ENCODE results near the gene PDE2A.

DNA sequence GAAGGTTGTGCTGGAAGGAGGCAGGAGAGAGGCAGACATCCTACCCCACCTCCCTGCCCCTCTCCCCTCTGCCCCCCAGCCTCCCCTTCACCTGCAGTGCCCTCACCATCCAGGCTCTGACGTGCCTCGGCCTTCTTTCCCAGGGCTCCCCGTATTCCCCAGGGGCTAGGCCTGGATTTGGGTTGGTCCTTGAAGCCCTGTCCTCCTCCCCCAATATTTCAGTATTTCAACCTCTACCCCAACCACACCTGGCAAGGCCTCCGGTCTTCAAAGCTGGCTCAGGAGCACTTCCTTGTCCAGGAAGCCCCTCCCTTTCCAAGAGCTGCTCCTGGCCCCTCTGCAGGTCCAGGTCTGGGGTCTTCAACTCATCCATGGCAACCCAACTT is 8.6 kb upstream of the PDE2A start:
- no peak for TF ChIP-seq EZH2 (IDR thresholded peaks at IDR 0.05)
- TF ChIP-seq POLR2AphosphoS5 (IDR thresholded peaks at IDR 0.05; ENCODE audit: borderline replicate concordance, low read depth, low read length) = no peak
- no peak for TF ChIP-seq FOXP2 (optimal IDR thresholded peaks at IDR 0.05; ENCODE audit: control extremely low read depth, extremely low read length, insufficient read depth)
